Measurements from ENCODE around the gene ACTG1.

- no peak for TF ChIP-seq CTCF (conservative IDR thresholded peaks at IDR 0.05)
- no peak for TF ChIP-seq ZFX (IDR thresholded peaks at IDR 0.05)
These were observed 31.4 kb downstream of the ACTG1 start for GRCh38 chr17:81481073-81481799.
